ENCODE measurements around the gene PTPRCAP. TPM values are rescaled to one million over a fixed set of nuclear protein-coding genes. Genes with fewer than 3 reads are reported as not detected.

Gene PTPRCAP
- total and polyA plus RNA-seq, 9 of the 15 experiments (the other 6 are each of a cell fraction or from before 2014, with no cell fraction given), result 0.22 to 2.0 (median 1.1) TPM; not detected in 4

DNA sequence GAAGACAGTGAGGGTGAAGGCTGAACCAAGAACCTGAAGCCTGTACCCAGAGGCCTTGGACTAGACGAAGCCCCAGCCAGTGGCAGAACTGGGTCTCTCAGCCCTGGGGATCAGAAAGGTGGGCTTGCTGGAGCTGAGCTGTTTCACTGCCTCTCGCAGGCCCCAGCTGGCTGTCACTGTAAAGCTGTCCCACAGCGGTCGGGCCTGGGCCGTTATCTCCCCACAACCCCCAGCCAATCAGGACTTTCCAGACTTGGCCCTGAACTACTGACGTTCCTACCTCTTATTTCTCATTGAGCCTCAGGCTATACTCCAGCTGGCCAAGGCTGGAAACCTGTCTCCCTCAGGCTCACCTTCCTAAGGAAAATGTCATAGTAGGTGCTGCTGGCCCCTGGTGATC, 39.9 kb downstream of the PTPRCAP start:
- Histone ChIP-seq H4K20me1 (replicated peaks; ENCODE audit: control insufficient read depth, insufficient read depth, low read length) (peaks cover 4% of the 10 kb centered on the region; the same call in 1 of the 2 replicates), H3K27ac (ENCODE audit: extremely low read depth, low read depth, low read length) (peak overlapping the region; percentile 43; the same call in 2 of the 3 replicates), H3K9me3 (replicated peaks; ENCODE audit: control insufficient read depth, insufficient read depth, low read depth, low read length) (no peaks in the 10 kb centered on the region), H3K4me3 (no peak overlapping the region), H3K4me1 (replicated peaks in 1 of 2; ENCODE audit: control insufficient read depth in 2 of 2, insufficient read depth in 2 of 2, low read length in 2 of 2) (peaks cover 21 to 76% of the 10 kb centered on the region in 2 experiments), H3K27me3 (ENCODE audit: control insufficient read depth in 2 of 2, insufficient read depth in 2 of 2, low read length in 2 of 2) (no peaks in the 10 kb centered on the region), H3K9ac (ENCODE audit: insufficient read depth in 1 of 2, low read depth in 2 of 2, low read length in 2 of 2) (peak overlapping the region; percentile 12 to 65; a peak in 3 of 4 replicates), H2AFZ (ENCODE audit: low read depth, low read length) (no peak overlapping the region), H3K4me2 (ENCODE audit: insufficient read depth, low read length) (no peak overlapping the region), H3K9me1 (ENCODE audit: control insufficient read depth, insufficient read depth, low read length) (peaks cover 1% of the 10 kb centered on the region), H3K79me2 (ENCODE audit: control insufficient read depth, insufficient read depth, low read length) (peaks cover 26% of the 10 kb centered on the region), H3K36me3 (ENCODE audit: control insufficient read depth, insufficient read depth, low read length) (peaks cover 69% of the 10 kb centered on the region)
- WGBS (ENCODE audit: insufficient coverage, low coverage, missing lambda C conversion rate), result 45% methylated on average over 6 of the region's 6 CpGs
- ChIA-PET POLR2A (interaction anchor here (0.5 to 1.3 kb wide), 5 partner anchors 8 to 83 kb away, joined by 3 to 5 read pairs (median 3); no protein-coding TSS in a partner anchor), CTCF (ENCODE audit: low intra/inter-chr PET ratio) (no interaction called here)
- no TSS peak for BruUV-seq (replicated peaks)
- intact Hi-C loops (cut with micrococcal nuclease), result no loop called here
- FAIRE-seq (peak; percentile 59), ATAC-seq (peak; percentile 4), DNase-seq (ENCODE audit: extremely low read depth in 1 of 4, low spot score in 3 of 4) (peak in 3 of 4 experiments; percentile 17 to 61 (median 60))
- in situ Hi-C loops (cut with MboI), result no loop called here
- TF ChIP-seq ZNF561 (CRISPR knock-in tag; conservative IDR thresholded peaks at IDR 0.05), result no peak
- TF ChIP-seq, protein P1, sequence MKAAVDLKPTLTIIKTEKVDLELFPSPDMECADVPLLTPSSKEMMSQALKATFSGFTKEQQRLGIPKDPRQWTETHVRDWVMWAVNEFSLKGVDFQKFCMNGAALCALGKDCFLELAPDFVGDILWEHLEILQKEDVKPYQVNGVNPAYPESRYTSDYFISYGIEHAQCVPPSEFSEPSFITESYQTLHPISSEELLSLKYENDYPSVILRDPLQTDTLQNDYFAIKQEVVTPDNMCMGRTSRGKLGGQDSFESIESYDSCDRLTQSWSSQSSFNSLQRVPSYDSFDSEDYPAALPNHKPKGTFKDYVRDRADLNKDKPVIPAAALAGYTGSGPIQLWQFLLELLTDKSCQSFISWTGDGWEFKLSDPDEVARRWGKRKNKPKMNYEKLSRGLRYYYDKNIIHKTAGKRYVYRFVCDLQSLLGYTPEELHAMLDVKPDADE (conservative IDR thresholded peaks at IDR 0.05; ENCODE audit: control insufficient read depth, low read depth, low read length), result 0 out of 2 replicates have a peak, but pooled peaks have one; percentile 36
- TF ChIP-seq TGIF2 (CRISPR knock-in tag; IDR thresholded peaks at IDR 0.05), result peak; percentile 95
- peak; percentile 45; the same call in 1 of the 2 replicates for TF ChIP-seq PML (IDR thresholded peaks at IDR 0.05; ENCODE audit: low read length)
- TF ChIP-seq, protein P2, sequence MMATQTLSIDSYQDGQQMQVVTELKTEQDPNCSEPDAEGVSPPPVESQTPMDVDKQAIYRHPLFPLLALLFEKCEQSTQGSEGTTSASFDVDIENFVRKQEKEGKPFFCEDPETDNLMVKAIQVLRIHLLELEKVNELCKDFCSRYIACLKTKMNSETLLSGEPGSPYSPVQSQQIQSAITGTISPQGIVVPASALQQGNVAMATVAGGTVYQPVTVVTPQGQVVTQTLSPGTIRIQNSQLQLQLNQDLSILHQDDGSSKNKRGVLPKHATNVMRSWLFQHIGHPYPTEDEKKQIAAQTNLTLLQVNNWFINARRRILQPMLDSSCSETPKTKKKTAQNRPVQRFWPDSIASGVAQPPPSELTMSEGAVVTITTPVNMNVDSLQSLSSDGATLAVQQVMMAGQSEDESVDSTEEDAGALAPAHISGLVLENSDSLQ (IDR thresholded peaks at IDR 0.05), result peak; percentile 7; the same call in 1 of the 2 replicates
- peak; percentile 32 for TF ChIP-seq POLR2B (IDR thresholded peaks at IDR 0.05; ENCODE audit: low read depth, partially characterized antibody)
- 0 out of 2 replicates have a peak, but pooled peaks have one; percentile 4 for TF ChIP-seq CBFA2T3 (IDR thresholded peaks at IDR 0.05)
- TF ChIP-seq, protein P3, sequence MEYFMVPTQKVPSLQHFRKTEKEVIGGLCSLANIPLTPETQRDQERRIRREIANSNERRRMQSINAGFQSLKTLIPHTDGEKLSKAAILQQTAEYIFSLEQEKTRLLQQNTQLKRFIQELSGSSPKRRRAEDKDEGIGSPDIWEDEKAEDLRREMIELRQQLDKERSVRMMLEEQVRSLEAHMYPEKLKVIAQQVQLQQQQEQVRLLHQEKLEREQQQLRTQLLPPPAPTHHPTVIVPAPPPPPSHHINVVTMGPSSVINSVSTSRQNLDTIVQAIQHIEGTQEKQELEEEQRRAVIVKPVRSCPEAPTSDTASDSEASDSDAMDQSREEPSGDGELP (CRISPR knock-in tag; IDR thresholded peaks at IDR 0.05; ENCODE audit: borderline replicate concordance), result peak; percentile 93
- TF ChIP-seq POLR2AphosphoS5 (IDR thresholded peaks at IDR 0.05; ENCODE audit: control insufficient read depth, insufficient read depth, low read depth, low read length), result peak; percentile 19; the same call in 1 of the 2 replicates
- peak; percentile 19; the same call in 1 of the 2 replicates for TF ChIP-seq RBFOX2 (IDR thresholded peaks at IDR 0.05; ENCODE audit: low read depth, low read length)
- no peak for TF ChIP-seq ZNF707 (CRISPR knock-in tag; conservative IDR thresholded peaks at IDR 0.05)
- TF ChIP-seq, protein P4, sequence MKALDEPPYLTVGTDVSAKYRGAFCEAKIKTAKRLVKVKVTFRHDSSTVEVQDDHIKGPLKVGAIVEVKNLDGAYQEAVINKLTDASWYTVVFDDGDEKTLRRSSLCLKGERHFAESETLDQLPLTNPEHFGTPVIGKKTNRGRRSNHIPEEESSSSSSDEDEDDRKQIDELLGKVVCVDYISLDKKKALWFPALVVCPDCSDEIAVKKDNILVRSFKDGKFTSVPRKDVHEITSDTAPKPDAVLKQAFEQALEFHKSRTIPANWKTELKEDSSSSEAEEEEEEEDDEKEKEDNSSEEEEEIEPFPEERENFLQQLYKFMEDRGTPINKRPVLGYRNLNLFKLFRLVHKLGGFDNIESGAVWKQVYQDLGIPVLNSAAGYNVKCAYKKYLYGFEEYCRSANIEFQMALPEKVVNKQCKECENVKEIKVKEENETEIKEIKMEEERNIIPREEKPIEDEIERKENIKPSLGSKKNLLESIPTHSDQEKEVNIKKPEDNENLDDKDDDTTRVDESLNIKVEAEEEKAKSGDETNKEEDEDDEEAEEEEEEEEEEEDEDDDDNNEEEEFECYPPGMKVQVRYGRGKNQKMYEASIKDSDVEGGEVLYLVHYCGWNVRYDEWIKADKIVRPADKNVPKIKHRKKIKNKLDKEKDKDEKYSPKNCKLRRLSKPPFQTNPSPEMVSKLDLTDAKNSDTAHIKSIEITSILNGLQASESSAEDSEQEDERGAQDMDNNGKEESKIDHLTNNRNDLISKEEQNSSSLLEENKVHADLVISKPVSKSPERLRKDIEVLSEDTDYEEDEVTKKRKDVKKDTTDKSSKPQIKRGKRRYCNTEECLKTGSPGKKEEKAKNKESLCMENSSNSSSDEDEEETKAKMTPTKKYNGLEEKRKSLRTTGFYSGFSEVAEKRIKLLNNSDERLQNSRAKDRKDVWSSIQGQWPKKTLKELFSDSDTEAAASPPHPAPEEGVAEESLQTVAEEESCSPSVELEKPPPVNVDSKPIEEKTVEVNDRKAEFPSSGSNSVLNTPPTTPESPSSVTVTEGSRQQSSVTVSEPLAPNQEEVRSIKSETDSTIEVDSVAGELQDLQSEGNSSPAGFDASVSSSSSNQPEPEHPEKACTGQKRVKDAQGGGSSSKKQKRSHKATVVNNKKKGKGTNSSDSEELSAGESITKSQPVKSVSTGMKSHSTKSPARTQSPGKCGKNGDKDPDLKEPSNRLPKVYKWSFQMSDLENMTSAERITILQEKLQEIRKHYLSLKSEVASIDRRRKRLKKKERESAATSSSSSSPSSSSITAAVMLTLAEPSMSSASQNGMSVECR (CRISPR knock-in tag; IDR thresholded peaks at IDR 0.05), result peak; percentile 46; the same call in 1 of the 2 replicates
- no peak for TF ChIP-seq MEF2D (tag; conservative IDR thresholded peaks at IDR 0.05; ENCODE audit: low read depth)
- TF ChIP-seq SUPT5H (IDR thresholded peaks at IDR 0.05), result peak; percentile 44; the same call in 1 of the 2 replicates
